Measurements from ENCODE around the gene MLH1.

The MLH1 gene

GRCh38 chr3:37096288-37096687, 103.0 kb downstream of the MLH1 start:
- H3K4me3 ChIP-seq (ENCODE audit: insufficient read depth in 1 of 2, low read depth in 1 of 2, low read length in 2 of 2), result no peak overlapping the region
- peaks cover 0 to 40% of the 10 kb centered on the region in 2 experiments for H3K36me3 ChIP-seq (ENCODE audit: control insufficient read depth in 1 of 2, insufficient read depth in 2 of 2, low read depth in 1 of 2, low read length in 2 of 2)
- no peaks in the 10 kb centered on the region for H3K9me3 ChIP-seq (ENCODE audit: control insufficient read depth, low read length)
- H2BK120ac ChIP-seq (ENCODE audit: low read depth, low read length), result no peak overlapping the region
- 0% methylated on average over 1 of the region's 1 CpG for WGBS
- H3K9ac ChIP-seq (ENCODE audit: low read length), result peak overlapping the region; percentile 71
- H3K79me1 ChIP-seq (replicated peaks; ENCODE audit: low read length, poor library complexity, severe bottlenecking), result peaks cover 17% of the 10 kb centered on the region
- no peak overlapping the region for H3K14ac ChIP-seq (ENCODE audit: low read length in 2 of 2)
- H2BK5ac ChIP-seq (ENCODE audit: low read depth, low read length, poor library complexity, severe bottlenecking), result no peak overlapping the region
- no peak overlapping the region for H3K4me2 ChIP-seq (ENCODE audit: low read length, poor library complexity, severe bottlenecking)
- no peak overlapping the region for H4K91ac ChIP-seq (ENCODE audit: low read length)
- no peak overlapping the region for H3K18ac ChIP-seq (ENCODE audit: low read depth in 1 of 2, low read length in 2 of 2)
- peaks cover 9% of the 10 kb centered on the region for H3K4me1 ChIP-seq (ENCODE audit: control insufficient read depth, insufficient read depth, low read depth, low read length)
- H4K8ac ChIP-seq (ENCODE audit: low read length), result no peak overlapping the region
- peak; percentile 69 for DNase-seq
- H3K23ac ChIP-seq (ENCODE audit: low read length in 2 of 2), result no peak overlapping the region
- H2AFZ ChIP-seq (ENCODE audit: low read depth, low read length), result no peak overlapping the region
- no peak overlapping the region for H3K4ac ChIP-seq (ENCODE audit: low read depth in 1 of 2, low read length in 2 of 2)
- H3K27me3 ChIP-seq (ENCODE audit: control insufficient read depth in 1 of 2, insufficient read depth in 1 of 2, low read length in 2 of 2), result no peaks in the 10 kb centered on the region
- no peak overlapping the region for H2AK5ac ChIP-seq (ENCODE audit: low read length, severe bottlenecking)
- peak overlapping the region; percentile 28 for H3K27ac ChIP-seq (ENCODE audit: low read length, poor library complexity, severe bottlenecking)
- H2BK12ac ChIP-seq (ENCODE audit: low read length in 2 of 2), result no peak overlapping the region
- no peak overlapping the region for H2BK15ac ChIP-seq (ENCODE audit: low read depth, poor library complexity, severe bottlenecking)

- 63% methylated on average over 1 of the region's 1 CpG for WGBS
- DNase-seq, result peak; percentile 33
- Histone ChIP-seq H3K9ac (ENCODE audit: low read length) (peak overlapping the region; percentile 71), H2BK12ac (ENCODE audit: low read length in 2 of 2) (no peak overlapping the region), H3K4me1 (ENCODE audit: control insufficient read depth, insufficient read depth, low read depth, low read length) (peaks cover 9% of the 10 kb centered on the region), H2BK5ac (ENCODE audit: low read depth, low read length, poor library complexity, severe bottlenecking) (no peak overlapping the region), H3K4me3 (ENCODE audit: insufficient read depth in 1 of 2, low read depth in 1 of 2, low read length in 2 of 2) (no peak overlapping the region), H3K14ac (ENCODE audit: low read length in 2 of 2) (no peak overlapping the region), H3K4ac (ENCODE audit: low read depth in 1 of 2, low read length in 2 of 2) (no peak overlapping the region), H2BK15ac (ENCODE audit: low read depth, poor library complexity, severe bottlenecking) (no peak overlapping the region), H3K9me3 (ENCODE audit: control insufficient read depth, low read length) (no peaks in the 10 kb centered on the region), H4K91ac (ENCODE audit: low read length) (no peak overlapping the region), H3K18ac (ENCODE audit: low read depth in 1 of 2, low read length in 2 of 2) (no peak overlapping the region), H4K8ac (ENCODE audit: low read length) (no peak overlapping the region), H3K27me3 (ENCODE audit: control insufficient read depth in 1 of 2, insufficient read depth in 1 of 2, low read length in 2 of 2) (no peaks in the 10 kb centered on the region), H3K27ac (ENCODE audit: low read length, poor library complexity, severe bottlenecking) (no peak overlapping the region), H3K36me3 (ENCODE audit: control insufficient read depth in 1 of 2, insufficient read depth in 2 of 2, low read depth in 1 of 2, low read length in 2 of 2) (peaks cover 0 to 41% of the 10 kb centered on the region in 2 experiments), H2BK120ac (ENCODE audit: low read depth, low read length) (no peak overlapping the region), H3K4me2 (ENCODE audit: low read length, poor library complexity, severe bottlenecking) (no peak overlapping the region), H3K79me1 (replicated peaks; ENCODE audit: low read length, poor library complexity, severe bottlenecking) (peaks cover 18% of the 10 kb centered on the region), H2AK5ac (ENCODE audit: low read length, severe bottlenecking) (no peak overlapping the region), H3K23ac (ENCODE audit: low read length in 2 of 2) (no peak overlapping the region), H2AFZ (ENCODE audit: low read depth, low read length) (no peak overlapping the region)
Observed at GRCh38 chr3:37096975-37097374, 103.7 kb downstream of the MLH1 start.

- H2BK5ac ChIP-seq (ENCODE audit: low read depth, low read length, poor library complexity, severe bottlenecking), result no peak overlapping the region
- no peak overlapping the region for H3K4ac ChIP-seq (ENCODE audit: low read depth in 1 of 2, low read length in 2 of 2)
- H3K4me3 ChIP-seq (ENCODE audit: insufficient read depth in 1 of 2, low read depth in 1 of 2, low read length in 2 of 2), result no peak overlapping the region
- H3K27ac ChIP-seq (ENCODE audit: low read length, poor library complexity, severe bottlenecking), result peak overlapping the region; percentile 56
- no peak overlapping the region for H3K4me2 ChIP-seq (ENCODE audit: low read length, poor library complexity, severe bottlenecking)
- no peak overlapping the region for H4K91ac ChIP-seq (ENCODE audit: low read length)
- H2BK12ac ChIP-seq (ENCODE audit: low read length in 2 of 2), result no peak overlapping the region
- no peak overlapping the region for H3K23ac ChIP-seq (ENCODE audit: low read length in 2 of 2)
- H3K36me3 ChIP-seq (ENCODE audit: control insufficient read depth in 1 of 2, insufficient read depth in 2 of 2, low read depth in 1 of 2, low read length in 2 of 2), result peaks cover 0 to 34% of the 10 kb centered on the region in 2 experiments
- H3K9me3 ChIP-seq (ENCODE audit: control insufficient read depth, low read length), result no peaks in the 10 kb centered on the region
- H2AFZ ChIP-seq (ENCODE audit: low read depth, low read length), result no peak overlapping the region
- no peak overlapping the region for H2AK5ac ChIP-seq (ENCODE audit: low read length, severe bottlenecking)
- H3K27me3 ChIP-seq (ENCODE audit: control insufficient read depth in 1 of 2, insufficient read depth in 1 of 2, low read length in 2 of 2), result no peaks in the 10 kb centered on the region
- H3K9ac ChIP-seq (ENCODE audit: low read length), result peak overlapping the region; percentile 71
- no peak overlapping the region for H2BK120ac ChIP-seq (ENCODE audit: low read depth, low read length)
- no peak overlapping the region for H2BK15ac ChIP-seq (ENCODE audit: low read depth, poor library complexity, severe bottlenecking)
- H4K8ac ChIP-seq (ENCODE audit: low read length), result no peak overlapping the region
- H3K79me1 ChIP-seq (replicated peaks; ENCODE audit: low read length, poor library complexity, severe bottlenecking), result peaks cover 16% of the 10 kb centered on the region
- H3K18ac ChIP-seq (ENCODE audit: low read depth in 1 of 2, low read length in 2 of 2), result no peak overlapping the region
- H3K14ac ChIP-seq (ENCODE audit: low read length in 2 of 2), result no peak overlapping the region
- no peak for DNase-seq
- H3K4me1 ChIP-seq (ENCODE audit: control insufficient read depth, insufficient read depth, low read depth, low read length), result peaks cover 10% of the 10 kb centered on the region
Observed at GRCh38 chr3:37097776-37098175, 104.5 kb downstream of the MLH1 start.

- Histone ChIP-seq H2AK5ac (ENCODE audit: low read length, severe bottlenecking) (no peak overlapping the region), H3K23ac (ENCODE audit: low read length in 2 of 2) (no peak overlapping the region), H4K91ac (ENCODE audit: low read length) (no peak overlapping the region), H3K4me2 (ENCODE audit: low read length, poor library complexity, severe bottlenecking) (no peak overlapping the region), H3K27me3 (ENCODE audit: control insufficient read depth in 1 of 2, insufficient read depth in 1 of 2, low read length in 2 of 2) (no peaks in the 10 kb centered on the region), H3K9ac (ENCODE audit: low read length) (no peak overlapping the region), H3K14ac (ENCODE audit: low read length in 2 of 2) (no peak overlapping the region), H2BK5ac (ENCODE audit: low read depth, low read length, poor library complexity, severe bottlenecking) (no peak overlapping the region), H2BK120ac (ENCODE audit: low read depth, low read length) (no peak overlapping the region), H3K27ac (ENCODE audit: low read length, poor library complexity, severe bottlenecking) (no peak overlapping the region), H3K9me3 (ENCODE audit: control insufficient read depth, low read length) (no peaks in the 10 kb centered on the region), H3K4me1 (ENCODE audit: control insufficient read depth, insufficient read depth, low read depth, low read length) (peaks cover 10% of the 10 kb centered on the region), H2AFZ (ENCODE audit: low read depth, low read length) (no peak overlapping the region), H3K18ac (ENCODE audit: low read depth in 1 of 2, low read length in 2 of 2) (no peak overlapping the region), H3K4ac (ENCODE audit: low read depth in 1 of 2, low read length in 2 of 2) (no peak overlapping the region), H2BK12ac (ENCODE audit: low read length in 2 of 2) (no peak overlapping the region), H3K36me3 (ENCODE audit: control insufficient read depth in 1 of 2, insufficient read depth in 2 of 2, low read depth in 1 of 2, low read length in 2 of 2) (peaks cover 0 to 24% of the 10 kb centered on the region in 2 experiments), H2BK15ac (ENCODE audit: low read depth, poor library complexity, severe bottlenecking) (no peak overlapping the region), H3K79me1 (replicated peaks; ENCODE audit: low read length, poor library complexity, severe bottlenecking) (peaks cover 16% of the 10 kb centered on the region), H3K4me3 (ENCODE audit: insufficient read depth in 1 of 2, low read depth in 1 of 2, low read length in 2 of 2) (no peak overlapping the region), H4K8ac (ENCODE audit: low read length) (no peak overlapping the region)
- WGBS, result 95% methylated on average over 2 of the region's 2 CpGs
- DNase-seq, result no peak
Observed at GRCh38 chr3:37098884-37099283, 105.6 kb downstream of the MLH1 start.

Data from mesenchymal stem cell (in vitro differentiated cells and primary cell).